ENCODE measurements around the gene CELA3A.

The CELA3A gene

DNA sequence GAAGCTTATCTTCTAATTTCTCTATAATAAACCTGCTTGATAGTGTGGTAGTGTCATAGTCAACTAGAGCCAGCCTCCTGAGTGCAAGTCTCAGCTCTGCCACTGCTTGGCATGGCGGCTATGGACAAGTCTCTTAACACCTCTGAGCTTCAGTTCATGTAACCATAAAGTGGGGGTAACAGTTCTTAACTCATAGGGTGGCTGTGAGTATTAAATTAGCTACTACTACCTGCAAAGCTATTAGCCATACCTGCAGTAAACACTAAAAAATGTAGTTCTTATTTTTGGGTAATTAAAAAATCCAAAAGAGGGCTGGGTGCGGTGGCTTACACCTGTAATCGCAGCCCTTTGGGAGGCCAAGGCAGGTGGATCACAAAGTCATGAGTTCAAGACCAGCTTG, 48.9 kb downstream of the CELA3A start:
- TF ChIP-seq, protein P1, sequence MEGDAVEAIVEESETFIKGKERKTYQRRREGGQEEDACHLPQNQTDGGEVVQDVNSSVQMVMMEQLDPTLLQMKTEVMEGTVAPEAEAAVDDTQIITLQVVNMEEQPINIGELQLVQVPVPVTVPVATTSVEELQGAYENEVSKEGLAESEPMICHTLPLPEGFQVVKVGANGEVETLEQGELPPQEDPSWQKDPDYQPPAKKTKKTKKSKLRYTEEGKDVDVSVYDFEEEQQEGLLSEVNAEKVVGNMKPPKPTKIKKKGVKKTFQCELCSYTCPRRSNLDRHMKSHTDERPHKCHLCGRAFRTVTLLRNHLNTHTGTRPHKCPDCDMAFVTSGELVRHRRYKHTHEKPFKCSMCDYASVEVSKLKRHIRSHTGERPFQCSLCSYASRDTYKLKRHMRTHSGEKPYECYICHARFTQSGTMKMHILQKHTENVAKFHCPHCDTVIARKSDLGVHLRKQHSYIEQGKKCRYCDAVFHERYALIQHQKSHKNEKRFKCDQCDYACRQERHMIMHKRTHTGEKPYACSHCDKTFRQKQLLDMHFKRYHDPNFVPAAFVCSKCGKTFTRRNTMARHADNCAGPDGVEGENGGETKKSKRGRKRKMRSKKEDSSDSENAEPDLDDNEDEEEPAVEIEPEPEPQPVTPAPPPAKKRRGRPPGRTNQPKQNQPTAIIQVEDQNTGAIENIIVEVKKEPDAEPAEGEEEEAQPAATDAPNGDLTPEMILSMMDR (IDR thresholded peaks at IDR 0.05; ENCODE audit: insufficient read depth, low read depth, low read length, missing control alignments) = no peak
- DNase-seq (ENCODE audit: low read depth) = no peak
- H3K4me3 ChIP-seq (ENCODE audit: low read depth, low read length) = no peak overlapping the region

DNA sequence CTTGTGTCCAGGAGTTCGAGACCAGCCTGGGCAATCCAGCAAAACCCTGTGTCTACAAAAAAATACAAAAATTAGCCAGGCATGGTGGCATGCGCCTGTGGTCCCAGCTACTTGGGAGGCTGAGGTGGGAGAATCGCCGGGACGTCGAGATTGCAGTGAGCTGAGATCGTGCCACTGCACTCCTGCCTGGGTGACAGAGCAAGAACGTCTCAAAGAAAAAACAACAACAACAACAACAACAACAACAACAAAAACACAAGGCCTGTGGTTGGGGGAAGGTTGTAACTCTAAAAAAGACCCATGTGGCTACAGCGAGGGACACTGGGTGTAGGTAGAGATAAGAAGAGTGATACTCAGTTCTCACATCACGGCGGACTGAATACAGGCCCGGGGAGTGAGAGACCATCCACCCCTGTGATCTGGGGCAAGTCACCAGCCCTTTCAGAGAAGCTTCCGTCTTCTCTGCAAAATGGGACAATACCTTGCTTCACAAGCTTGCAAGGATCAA, 50.2 kb downstream of the CELA3A start:
- TF ChIP-seq, protein P1 (IDR thresholded peaks at IDR 0.05; ENCODE audit: insufficient read depth, low read depth, low read length, missing control alignments) = no peak
- H3K4me3 ChIP-seq (ENCODE audit: low read depth, low read length) = peak overlapping the region; percentile 50; the same call in 1 of the 2 replicates

DNA sequence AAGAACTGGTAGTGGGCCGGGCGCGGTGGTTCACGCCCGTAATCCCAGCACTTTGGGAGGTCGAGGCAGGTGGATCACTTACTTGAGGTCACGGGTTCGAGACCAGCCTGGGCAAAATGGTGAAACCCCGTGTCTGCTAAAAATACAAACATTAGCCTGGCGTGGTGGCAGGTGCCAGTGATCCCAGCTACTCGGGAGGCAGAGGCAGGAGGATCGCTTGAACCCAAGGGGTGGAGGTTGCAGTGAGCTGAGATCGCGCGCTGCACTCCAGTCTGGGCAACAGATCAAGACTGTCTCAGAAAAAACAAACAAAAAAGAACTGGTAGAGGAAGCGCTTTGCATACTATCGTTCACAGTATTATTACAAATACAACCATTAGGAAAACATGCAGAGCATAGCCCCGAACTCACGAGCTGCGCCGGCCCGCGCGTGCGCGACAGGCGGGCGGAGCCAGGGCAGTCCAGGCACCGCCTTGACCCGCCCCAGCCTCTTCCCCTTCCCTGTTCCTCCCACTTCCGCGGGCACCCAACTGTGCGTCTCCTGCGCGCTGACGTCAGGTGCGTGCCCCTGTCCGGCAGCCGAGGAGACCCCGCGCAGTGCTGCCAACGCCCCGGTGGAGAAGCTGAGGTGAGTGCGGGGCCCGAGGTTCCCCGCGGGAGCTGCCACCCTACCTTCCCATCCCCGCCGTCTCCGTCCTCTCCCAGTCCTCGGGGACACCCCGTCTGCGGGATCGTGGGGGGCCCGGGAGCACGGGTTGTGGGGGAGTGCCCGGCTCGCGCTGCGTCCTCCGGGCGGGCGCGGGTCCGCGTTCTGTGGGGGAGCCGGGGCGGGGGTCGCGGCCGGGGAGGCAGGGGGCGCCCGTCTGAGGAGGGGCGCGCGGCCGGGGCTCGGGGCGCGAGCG, 50.9 kb downstream of the CELA3A start, which contains the start of gene CDC42:
Gene CDC42, plus strand, starts transcription at position 595 of the 902 bp plus-strand sequence. CDS start 25,770 bp downstream, outside the sequence.
- peak; percentile 98 for DNase-seq (ENCODE audit: low read depth)
- TF ChIP-seq, protein P1 (IDR thresholded peaks at IDR 0.05; ENCODE audit: insufficient read depth, low read depth, low read length, missing control alignments) = no peak
- H3K4me3 ChIP-seq (ENCODE audit: low read depth, low read length) = peak within 1 kb of the TSS; percentile 87

More for the DNA sequence above, 50.2 kb downstream of the CELA3A start:
- no peak for DNase-seq (ENCODE audit: low read depth)

DNA sequence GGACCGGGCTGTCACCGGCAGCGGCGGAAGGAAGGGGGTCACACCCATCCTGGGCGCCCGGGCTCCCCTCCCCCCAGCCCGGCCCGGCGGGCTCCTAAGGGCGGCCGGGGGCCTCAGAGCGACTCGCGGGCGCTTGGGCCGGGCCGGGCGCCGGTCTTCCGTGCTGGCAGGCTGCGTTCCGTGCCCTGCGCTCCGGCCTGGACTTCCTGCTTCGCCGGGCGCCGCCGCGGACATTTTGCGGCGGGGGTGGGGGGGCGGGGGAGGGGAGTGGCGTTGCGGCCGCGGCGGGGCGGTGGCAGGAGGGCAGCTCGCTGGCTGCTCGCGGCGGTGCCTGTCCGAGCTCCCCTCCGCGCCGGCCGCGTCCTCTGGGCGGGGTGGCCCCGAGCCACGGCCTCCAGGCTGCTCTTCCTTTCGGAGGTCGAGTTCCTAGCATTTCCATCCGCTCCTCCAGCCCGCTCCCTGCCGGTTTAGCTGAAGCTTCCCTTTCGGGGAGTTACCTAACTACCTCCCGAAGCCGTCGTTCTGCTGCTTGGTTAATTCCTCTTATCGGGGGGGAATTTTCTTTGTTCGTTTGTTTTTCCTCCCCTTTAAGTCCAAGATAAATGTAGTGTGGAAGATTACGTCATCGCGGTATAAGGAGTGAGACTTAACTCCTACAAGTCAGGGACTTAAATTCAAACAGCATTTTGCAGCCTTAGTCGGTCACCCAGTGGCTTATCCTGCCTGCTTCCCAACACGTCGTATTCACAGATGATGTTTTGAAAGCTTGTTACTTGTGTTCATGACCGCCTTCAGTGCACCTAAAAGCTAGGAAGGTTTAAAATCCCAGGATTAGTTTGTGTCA, 51.8 kb downstream of the CELA3A start:
- peak; percentile 75 for DNase-seq (ENCODE audit: low read depth)
- H3K4me3 ChIP-seq (ENCODE audit: low read depth, low read length) = peak overlapping the region; percentile 87
- TF ChIP-seq, protein P1 (IDR thresholded peaks at IDR 0.05; ENCODE audit: insufficient read depth, low read depth, low read length, missing control alignments) = no peak

DNA sequence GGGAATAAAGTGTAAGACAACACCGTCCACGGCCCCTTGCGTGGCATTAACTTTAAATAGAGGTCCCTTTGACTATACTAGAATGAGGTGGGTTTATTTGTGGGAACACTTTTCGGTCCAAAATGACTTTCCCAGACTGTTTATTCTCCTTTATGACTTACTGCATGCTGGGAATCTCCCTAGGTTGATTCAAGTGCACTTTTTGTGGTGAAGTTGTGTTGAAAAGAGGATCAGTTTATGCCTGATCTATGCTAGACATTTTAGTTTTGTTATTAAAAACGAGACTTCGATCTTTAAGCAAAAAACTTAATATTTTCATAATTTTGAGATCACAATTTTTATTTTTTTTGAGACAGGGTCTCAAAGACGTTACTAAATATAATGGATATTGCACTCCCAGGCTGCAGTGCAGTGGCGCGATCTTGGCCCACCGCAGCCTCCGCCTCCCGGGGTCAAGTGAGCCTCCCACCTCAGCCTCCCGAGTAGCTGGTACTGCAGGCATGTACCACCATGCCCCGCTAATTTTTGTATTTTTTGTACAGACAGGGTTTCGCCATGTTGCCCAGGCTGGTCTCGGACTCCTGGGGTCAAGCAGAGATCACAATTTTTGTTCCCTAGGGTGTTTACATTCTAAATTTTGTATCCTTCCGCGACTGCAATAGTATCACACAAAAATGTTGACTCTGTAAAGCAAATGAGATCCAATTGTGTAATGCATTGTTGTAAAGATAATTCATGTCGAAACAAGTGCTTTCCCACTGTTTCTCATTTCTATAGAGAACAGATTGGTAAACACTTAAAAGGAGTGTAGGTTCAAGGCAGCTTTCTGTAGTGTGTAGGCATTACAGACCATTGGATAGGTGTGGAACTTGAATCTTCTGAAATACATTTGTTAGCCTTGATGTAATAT, 52.7 kb downstream of the CELA3A start:
- peak overlapping the region; percentile 87 for H3K4me3 ChIP-seq (ENCODE audit: low read depth, low read length)
- peak; percentile 52 for DNase-seq (ENCODE audit: low read depth)
- TF ChIP-seq, protein P1 (IDR thresholded peaks at IDR 0.05; ENCODE audit: insufficient read depth, low read depth, low read length, missing control alignments) = no peak

DNA sequence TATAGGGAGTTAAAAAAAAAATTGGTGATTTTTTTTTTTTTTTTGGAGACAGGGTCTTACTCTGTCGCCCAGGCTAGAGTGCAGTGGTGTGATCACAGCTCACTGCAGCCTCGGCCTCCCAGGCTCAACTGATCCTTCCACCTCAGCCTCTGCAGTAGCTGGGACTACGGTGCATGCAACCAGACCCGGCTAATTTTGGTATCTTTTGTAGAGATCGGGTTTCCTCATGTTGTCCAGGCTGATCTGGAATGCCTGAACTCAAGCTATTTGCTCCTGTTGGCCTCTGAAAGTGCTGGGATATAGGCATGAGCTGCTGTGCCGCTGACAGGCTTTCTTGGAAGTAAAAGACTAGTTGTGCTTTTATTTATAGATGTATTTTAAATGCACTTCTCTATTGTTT, 54.0 kb downstream of the CELA3A start:
- no peak for DNase-seq (ENCODE audit: low read depth)
- peak overlapping the region; percentile 45 for H3K4me3 ChIP-seq (ENCODE audit: low read depth, low read length)
- TF ChIP-seq, protein P1 (IDR thresholded peaks at IDR 0.05; ENCODE audit: insufficient read depth, low read depth, low read length, missing control alignments) = no peak

Data from GM12865 (cell line).